NCI-H1048 (cell line): ENCODE data around the gene TMEM17.

Source experiments
- DNase-seq: peaks from one replicate; lab custom pipeline; 2025; lab: John Stamatoyannopoulos, UW

The TMEM17 gene

GRCh38 chr2:62472312-62472711 is 33.7 kb downstream of the TMEM17 start:
- DNase-seq = no peak

- DNase-seq = no peak
These were observed 34.2 kb downstream of the TMEM17 start for GRCh38 chr2:62471816-62472215.

GRCh38 chr2:62471404-62471803 is 34.6 kb downstream of the TMEM17 start:
- DNase-seq = no peak

GRCh38 chr2:62469548-62469947 is 36.4 kb downstream of the TMEM17 start:
- no peak for DNase-seq

GRCh38 chr2:62469114-62469513 is 36.9 kb downstream of the TMEM17 start:
- DNase-seq = no peak

GRCh38 chr2:62467475-62468321 is 38.3 kb downstream of the TMEM17 start:
- DNase-seq = no peak

- no peak for DNase-seq
These were observed 38.9 kb downstream of the TMEM17 start for GRCh38 chr2:62467100-62467474.

- DNase-seq = no peak
These were observed 39.5 kb downstream of the TMEM17 start for GRCh38 chr2:62466503-62466854.

- DNase-seq = no peak
These were observed 40.1 kb downstream of the TMEM17 start for GRCh38 chr2:62465741-62466502.

- DNase-seq = no peak
These were observed 40.8 kb downstream of the TMEM17 start for GRCh38 chr2:62465039-62465740.

GRCh38 chr2:62464221-62465007 is 41.6 kb downstream of the TMEM17 start:
- no peak for DNase-seq

GRCh38 chr2:62462211-62462610 is 43.8 kb downstream of the TMEM17 start:
- no peak for DNase-seq

GRCh38 chr2:62461707-62462106 is 44.3 kb downstream of the TMEM17 start:
- no peak for DNase-seq

- no peak for DNase-seq
These were observed 44.9 kb downstream of the TMEM17 start for GRCh38 chr2:62461017-62461553.

- no peak for DNase-seq
These were observed 45.8 kb downstream of the TMEM17 start for GRCh38 chr2:62460175-62460574.

GRCh38 chr2:62459672-62460071 is 46.3 kb downstream of the TMEM17 start:
- DNase-seq = no peak

- no peak for DNase-seq
These were observed 46.9 kb downstream of the TMEM17 start for GRCh38 chr2:62459106-62459505.

- DNase-seq = no peak
These were observed 47.3 kb downstream of the TMEM17 start for GRCh38 chr2:62458671-62459081.

GRCh38 chr2:62458206-62458641 is 47.8 kb downstream of the TMEM17 start:
- no peak for DNase-seq

GRCh38 chr2:62457556-62457955 is 48.4 kb downstream of the TMEM17 start:
- DNase-seq = no peak

GRCh38 chr2:62456721-62457539 is 49.1 kb downstream of the TMEM17 start:
- peak; percentile 39 for DNase-seq
